ENCODE results near the gene PCDH8.

The PCDH8 gene

GRCh38 chr13:52800856-52801255, 47.6 kb downstream of the PCDH8 start:
- Histone ChIP-seq H3K4me1 (ENCODE audit: control insufficient read depth in 1 of 2, insufficient read depth in 2 of 2, low read length in 2 of 2) (no peaks in the 10 kb centered on the region), H3K4me3 (ENCODE audit: low read depth in 1 of 2, low read length in 2 of 2) (no peak overlapping the region), H3K36me3 (ENCODE audit: control insufficient read depth in 1 of 2, insufficient read depth in 2 of 2, low read length in 2 of 2) (no peaks in the 10 kb centered on the region), H3K27ac (ENCODE audit: low read depth, low read length) (no peak overlapping the region), H3K27me3 (ENCODE audit: control insufficient read depth in 1 of 2, insufficient read depth in 2 of 2, low read length in 2 of 2) (peaks cover 0 to 6% of the 10 kb centered on the region in 2 donors), H3K9ac (ENCODE audit: low read depth in 1 of 2, low read length in 2 of 2) (no peak overlapping the region), H3K9me3 (ENCODE audit: control insufficient read depth in 1 of 2, low read length in 2 of 2) (no peaks in the 10 kb centered on the region)

DNA sequence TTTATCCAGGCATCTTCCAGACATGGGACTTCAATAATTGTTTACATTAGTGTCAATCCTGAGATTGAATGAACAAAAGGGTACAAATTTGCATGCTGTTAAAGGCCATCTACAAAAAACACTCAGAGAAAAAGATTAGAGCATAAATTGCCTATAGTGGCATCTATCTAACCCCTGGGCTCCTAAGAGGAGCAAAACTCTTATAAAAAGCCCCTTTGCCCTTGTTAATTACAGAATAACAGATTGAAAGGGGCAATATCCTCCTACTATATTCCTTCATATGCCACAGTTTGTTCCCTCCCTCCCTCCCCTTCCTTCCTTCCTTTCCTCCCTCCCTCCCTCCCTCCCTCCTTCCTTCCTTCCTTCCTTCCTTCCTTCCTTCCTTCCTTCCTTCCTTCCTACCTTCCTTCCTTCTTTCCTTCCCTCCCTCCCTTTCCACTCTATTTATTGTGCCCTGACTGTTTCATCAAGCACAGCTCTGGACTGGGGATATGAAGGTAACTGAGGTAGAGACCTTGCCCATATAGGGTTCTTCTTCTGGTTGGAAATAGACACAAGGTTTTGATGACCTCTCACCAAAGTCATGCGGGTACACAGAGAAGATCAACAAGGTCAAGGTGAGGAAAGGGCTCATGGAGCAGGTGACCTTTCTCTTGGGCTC, 49.5 kb downstream of the PCDH8 start:
- Histone ChIP-seq H3K4me3 (ENCODE audit: low read depth in 1 of 2, low read length in 2 of 2) (no peak overlapping the region), H3K36me3 (ENCODE audit: control insufficient read depth in 1 of 2, insufficient read depth in 2 of 2, low read length in 2 of 2) (no peaks in the 10 kb centered on the region), H3K9me3 (ENCODE audit: control insufficient read depth in 1 of 2, low read length in 2 of 2) (no peaks in the 10 kb centered on the region), H3K4me1 (ENCODE audit: control insufficient read depth in 1 of 2, insufficient read depth in 2 of 2, low read length in 2 of 2) (no peaks in the 10 kb centered on the region), H3K27me3 (ENCODE audit: control insufficient read depth in 1 of 2, insufficient read depth in 2 of 2, low read length in 2 of 2) (peaks cover 0 to 2% of the 10 kb centered on the region in 2 donors), H3K27ac (ENCODE audit: low read depth, low read length) (no peak overlapping the region), H3K9ac (ENCODE audit: low read depth in 1 of 2, low read length in 2 of 2) (no peak overlapping the region)

GRCh38 chr13:52797176-52797575, 51.3 kb downstream of the PCDH8 start:
- Histone ChIP-seq H3K9me3 (ENCODE audit: control insufficient read depth in 1 of 2, low read length in 2 of 2) (no peaks in the 10 kb centered on the region), H3K4me3 (ENCODE audit: low read depth in 1 of 2, low read length in 2 of 2) (no peak overlapping the region), H3K36me3 (ENCODE audit: control insufficient read depth in 1 of 2, insufficient read depth in 2 of 2, low read length in 2 of 2) (no peaks in the 10 kb centered on the region), H3K4me1 (ENCODE audit: control insufficient read depth in 1 of 2, insufficient read depth in 2 of 2, low read length in 2 of 2) (no peaks in the 10 kb centered on the region), H3K9ac (ENCODE audit: low read depth in 1 of 2, low read length in 2 of 2) (no peak overlapping the region), H3K27me3 (ENCODE audit: control insufficient read depth in 1 of 2, insufficient read depth in 2 of 2, low read length in 2 of 2) (peaks cover 0 to 2% of the 10 kb centered on the region in 2 donors), H3K27ac (ENCODE audit: low read depth, low read length) (no peak overlapping the region)

GRCh38 chr13:52794589-52794988, 53.9 kb downstream of the PCDH8 start:
- Histone ChIP-seq H3K4me1 (ENCODE audit: control insufficient read depth in 1 of 2, insufficient read depth in 2 of 2, low read length in 2 of 2) (no peaks in the 10 kb centered on the region), H3K4me3 (ENCODE audit: low read depth in 1 of 2, low read length in 2 of 2) (no peak overlapping the region), H3K27me3 (ENCODE audit: control insufficient read depth in 1 of 2, insufficient read depth in 2 of 2, low read length in 2 of 2) (peaks cover 0 to 2% of the 10 kb centered on the region in 2 donors), H3K27ac (ENCODE audit: low read depth, low read length) (no peak overlapping the region), H3K36me3 (ENCODE audit: control insufficient read depth in 1 of 2, insufficient read depth in 2 of 2, low read length in 2 of 2) (no peaks in the 10 kb centered on the region), H3K9me3 (ENCODE audit: control insufficient read depth in 1 of 2, low read length in 2 of 2) (no peaks in the 10 kb centered on the region), H3K9ac (ENCODE audit: low read depth in 1 of 2, low read length in 2 of 2) (no peak overlapping the region)

DNA sequence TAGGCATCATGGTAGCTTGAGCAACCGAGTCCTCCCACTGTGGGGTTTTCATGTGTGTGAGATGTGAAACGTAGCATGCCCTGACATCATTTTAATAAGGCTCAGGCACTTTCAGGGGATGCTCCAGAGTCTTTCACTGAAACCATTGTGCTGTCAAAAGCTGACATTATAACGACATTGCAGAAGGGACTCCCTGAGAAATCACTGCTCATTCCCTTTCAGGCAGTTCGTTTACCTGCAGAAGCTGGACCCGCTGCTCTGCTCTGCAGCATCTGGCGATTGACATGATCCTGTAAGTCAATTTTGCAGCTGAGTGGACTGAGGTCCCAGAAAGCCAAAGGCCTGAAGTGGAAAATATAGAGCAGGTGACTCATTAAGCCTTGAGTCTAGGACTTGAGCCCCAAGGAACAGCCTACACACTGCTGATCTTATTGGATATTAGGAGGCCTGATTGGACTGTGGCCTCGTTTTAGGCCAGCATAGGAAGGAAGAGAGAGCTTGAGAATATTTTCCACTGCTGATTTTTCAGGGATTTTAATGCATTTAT, 54.9 kb downstream of the PCDH8 start:
- no peak overlapping the region for H3K9ac ChIP-seq (ENCODE audit: low read depth in 1 of 2, low read length in 2 of 2)
- no peak overlapping the region for H3K4me3 ChIP-seq (ENCODE audit: low read depth in 1 of 2, low read length in 2 of 2)
- H3K9me3 ChIP-seq (ENCODE audit: control insufficient read depth in 1 of 2, low read length in 2 of 2) = no peaks in the 10 kb centered on the region
- peaks cover 0 to 2% of the 10 kb centered on the region in 2 donors for H3K27me3 ChIP-seq (ENCODE audit: control insufficient read depth in 1 of 2, insufficient read depth in 2 of 2, low read length in 2 of 2)
- H3K36me3 ChIP-seq (ENCODE audit: control insufficient read depth in 1 of 2, insufficient read depth in 2 of 2, low read length in 2 of 2) = no peaks in the 10 kb centered on the region
- H3K27ac ChIP-seq (ENCODE audit: low read depth, low read length) = no peak overlapping the region
- no peaks in the 10 kb centered on the region for H3K4me1 ChIP-seq (ENCODE audit: control insufficient read depth in 1 of 2, insufficient read depth in 2 of 2, low read length in 2 of 2)

All from duodenal mucosa (tissue), 2 donors.